HepG2 (cell line): Measurements from ENCODE around the gene CHI3L1. TPM values are rescaled to one million over a fixed set of nuclear protein-coding genes. Genes with fewer than 3 reads are reported as not detected.

Experiments
- ATAC-seq: fragments of 200-7000 bp; cut with Tn5 transposase; 3 replicates; pipeline ENCODE4 v1.9.1; 2020; ENCODE audit warnings: mild to moderate bottlenecking, moderate library complexity
- BruUV-seq: library from RNA; stranded (reverse); fragments of 400-500 nt; replicated peaks from 2 replicates; lab custom pipeline; 2021; lab: Mats Ljungman, UMichigan
- CTCF ChIA-PET: fragments of 300-600 bp; formaldehyde crosslinking; extraction: SDS; loops from one replicate; lab custom pipeline; 2021; ENCODE audit warnings: low total read pairs, inconsistent platforms, low intra/inter-chr PET ratio; lab: Yijun Ruan, JAX
- POLR2A ChIA-PET: fragments of 350-600 bp; sonication (Branson Sonifier 250); formaldehyde crosslinking; loops from one replicate; lab custom pipeline; 2020; ENCODE audit warnings: antibody characterized with exemption, inconsistent platforms; lab: Yijun Ruan, JAX
- DNase-seq: peaks from one replicate; pipeline ENCODE4 v3.0.0-alpha.2; 2015; ENCODE audit warnings: low spot score
- FAIRE-seq: peaks from 3 replicates; lab custom pipeline; 2011; peaks lifted over from hg19 to GRCh38; lab: Jason Lieb, UNC
- H2AFZ ChIP-seq: one replicate; pipeline ENCODE4 v1.6.1; 2011; ENCODE audit warnings: low read length, inconsistent platforms
- H3K27ac ChIP-seq: fragments of 300-600 bp; 3 replicates; pipeline ENCODE4 v1.8.0; 2011; ENCODE audit warnings: mixed run types, mild to moderate bottlenecking, mixed read lengths, low read length, inconsistent platforms; ENCODE audit not compliant: insufficient read depth; ENCODE audit errors: extremely low read length
- H3K27me3 ChIP-seq, 2 experiments: fragments of 200-600 bp in 1 of 2; 2 replicates in 1 of 2; 3 replicates in 1 of 2; pipeline versions ENCODE4 v1.6.0 to v1.8.0; 2011; ENCODE audit warnings: low read length in 2 of 2, mild to moderate bottlenecking in 2 of 2, moderate library complexity in 2 of 2, inconsistent platforms in 1 of 2; ENCODE audit not compliant: insufficient read depth in 2 of 2, control insufficient read depth in 1 of 2
- H3K36me3 ChIP-seq, 2 experiments: fragments of 200-600 bp in 1 of 2; replicated peaks in 1 of 2; 2 replicates in 1 of 2; 3 replicates in 1 of 2; pipeline versions ENCODE4 v1.5.1 to v1.8.0; 2011; ENCODE audit warnings: low read length in 2 of 2, inconsistent platforms in 1 of 2; ENCODE audit not compliant: insufficient read depth in 2 of 2, control insufficient read depth in 1 of 2
- H3K4me1 ChIP-seq: 2 replicates; pipeline ENCODE4 v1.5.1; 2012; ENCODE audit warnings: low read length, inconsistent platforms; ENCODE audit not compliant: insufficient read depth
- H3K4me2 ChIP-seq: 2 replicates; pipeline ENCODE4 v1.6.0; 2011; ENCODE audit warnings: low read depth, low read length, inconsistent platforms
- H3K4me3 ChIP-seq, 3 experiments: fragments of 200-600 bp in 1 of 3; sonication (generic), shearing (Covaris generic) in 1 of 3; replicated peaks in 1 of 3; 2 replicates each; pipeline ENCODE4 v1.5.1; 2011 to 2016; ENCODE audit warnings: low read length in 3 of 3, inconsistent platforms in 2 of 3, low read depth in 2 of 3, mild to moderate bottlenecking in 2 of 3, control low read depth in 1 of 3, mixed read lengths in 1 of 3; ENCODE audit not compliant: insufficient read depth in 1 of 3
- H3K79me2 ChIP-seq: one replicate; pipeline ENCODE4 v1.6.1; 2011; ENCODE audit warnings: low read length, inconsistent platforms; ENCODE audit not compliant: insufficient read depth
- H3K9ac ChIP-seq: 2 replicates; pipeline ENCODE4 v1.6.0; 2011; ENCODE audit warnings: mild to moderate bottlenecking, low read depth, low read length, inconsistent platforms; ENCODE audit not compliant: insufficient read depth
- H3K9me3 ChIP-seq: 2 replicates; pipeline ENCODE4 v1.5.1; 2012; ENCODE audit warnings: mild to moderate bottlenecking, low read length
- H4K20me1 ChIP-seq: 2 replicates; pipeline ENCODE4 v1.6.0; 2011; ENCODE audit warnings: inconsistent platforms, mild to moderate bottlenecking, low read length, moderate library complexity; ENCODE audit not compliant: insufficient read depth
- ARNT2 ChIP-seq: sonication (generic); formaldehyde crosslinking; IDR thresholded peaks from 2 replicates; pipeline ENCODE4 v1.8.0; 2022; ENCODE audit warnings: mild to moderate bottlenecking, low read depth, missing genetic modification reagents, moderate library complexity
- CEBPZ ChIP-seq: IDR thresholded peaks from 2 replicates; pipeline ENCODE4 v1.6.1; 2012; ENCODE audit warnings: low read length, improper control_type of control experiment
- ISX ChIP-seq: sonication (generic); formaldehyde crosslinking; conservative IDR thresholded peaks from 2 replicates; pipeline ENCODE4 v1.5.0; 2020; ENCODE audit warnings: missing genetic modification reagents
- KDM1A ChIP-seq: IDR thresholded peaks from 2 replicates; pipeline ENCODE4 v1.6.1; 2016; ENCODE audit warnings: missing compliant biosample characterization
- MEIS2 ChIP-seq: sonication (generic); formaldehyde crosslinking; IDR thresholded peaks from 2 replicates; pipeline ENCODE4 v1.9.0; 2021; ENCODE audit warnings: mild to moderate bottlenecking, missing genetic modification reagents
- POLR2AphosphoS5 ChIP-seq: IDR thresholded peaks from 2 replicates; pipeline ENCODE4 v1.6.1; 2012; ENCODE audit warnings: low read depth, low read length
- SSRP1 ChIP-seq: IDR thresholded peaks from 2 replicates; pipeline ENCODE4 v1.6.1; 2016; ENCODE audit warnings: control low read depth
- TCF7L2 ChIP-seq: IDR thresholded peaks from 2 replicates; pipeline ENCODE4 v1.6.1; 2011; ENCODE audit warnings: mild to moderate bottlenecking, low read depth, low read length, moderate library complexity
- ZNF160 ChIP-seq: sonication (generic); formaldehyde crosslinking; IDR thresholded peaks from 2 replicates; pipeline ENCODE4 v1.8.0; 2022; ENCODE audit warnings: mild to moderate bottlenecking, inconsistent platforms, missing genetic modification reagents
- ZNF24 ChIP-seq: fragments of 450-650 bp; IDR thresholded peaks from 2 replicates; pipeline ENCODE4 v1.6.1; 2017; ENCODE audit warnings: antibody characterized with exemption, mild to moderate bottlenecking
- WGBS: methylation state at CpG from one replicate; pipeline ENCODE4 v1.1.6; 2017; ENCODE audit warnings: low lambda C conversion rate; 5-methylcytosine and 5-hydroxymethylcytosine counted together
- in situ Hi-C: cut with HindIII; loops from 2 replicates; pipeline ENCODE4 v1.10.0; 2017; ENCODE audit warnings: low pct_unique_long_range_greater_than_20kb; ENCODE audit not compliant: extremely low pct_ligation_motif_present
- intact Hi-C: fragments of 100-400 bp; cut with micrococcal nuclease; formaldehyde crosslinking; loops from one replicate; pipeline ENCODE4 v1.10.0; 2022; ENCODE audit not compliant: unreplicated experiment
- polyA plus RNA-seq, 8 experiments: library from polyadenylated mRNA; depleted of rRNA in 3 of 8; stranded (reverse) in 7 of 8; unstranded in 1 of 8; fragments of >200 nt; fragmentation: Illumina TruSeq in 4 of 8; extraction: Trizol in 4 of 8; gene quantifications; 2 replicates each; pipeline versions ENCODE4 v1.2.1 to v1.2.3, GENCODE V29; 2011 to 2016; ENCODE audit warnings: low read depth in 4 of 8, missing spikeins in 1 of 8, mixed read lengths in 1 of 8; ENCODE audit not compliant: insufficient read depth in 1 of 8
- total RNA-seq, 5 experiments: library from RNA; depleted of rRNA; stranded (reverse); fragments of >200 nt; fragmentation: Illumina TruSeq; extraction: Trizol; gene quantifications; 2 replicates each; pipeline ENCODE4 v1.2.3, GENCODE V29; 2016; ENCODE audit warnings: low read depth in 1 of 5
- TF ChIP-seq, protein P1 (sequence below): sonication (generic); formaldehyde crosslinking; IDR thresholded peaks from 2 replicates; pipeline ENCODE4 v1.4.0; 2020; ENCODE audit warnings: missing genetic modification reagents
- TF ChIP-seq, protein P2 (sequence below): sonication (generic); formaldehyde crosslinking; IDR thresholded peaks from 2 replicates; pipeline ENCODE4 v1.4.0; 2020; ENCODE audit warnings: mild to moderate bottlenecking, missing genetic modification reagents, borderline replicate concordance
- TF ChIP-seq, protein P3 (sequence below): sonication (generic); formaldehyde crosslinking; IDR thresholded peaks from 2 replicates; pipeline ENCODE4 v1.4.0; 2020; ENCODE audit warnings: mild to moderate bottlenecking, missing genetic modification reagents
- TF ChIP-seq, protein P4 (sequence below): sonication (generic); formaldehyde crosslinking; IDR thresholded peaks from 2 replicates; pipeline ENCODE4 v1.5.1; 2020; ENCODE audit warnings: missing genetic modification reagents, mild to moderate bottlenecking, borderline replicate concordance

Gene CHI3L1
- total and polyA plus RNA-seq, 2 of the 13 experiments (the other 11 are each of a cell fraction or from before 2014, with no cell fraction given), result 0.09 to 0.13 TPM

GRCh38 chr1:203181586-203182386, 4.7 kb downstream of the CHI3L1 start:
- Histone ChIP-seq H3K36me3 (no peaks in the 10 kb centered on the region), H3K4me2 (no peak overlapping the region), H3K79me2 (no peaks in the 10 kb centered on the region), H3K9me3 (no peaks in the 10 kb centered on the region), H3K9ac (no peak overlapping the region), H3K4me3 (no peak overlapping the region), H3K27ac (no peak overlapping the region), H3K27me3 (peaks cover 0 to 15% of the 10 kb centered on the region in 2 experiments; a peak in 3 of 5 replicates), H2AFZ (no peak overlapping the region), H4K20me1 (no peaks in the 10 kb centered on the region), H3K4me1 (peaks cover 20% of the 10 kb centered on the region)
- no TSS peak for BruUV-seq
- DNase-seq (no peak), FAIRE-seq (no peak), ATAC-seq (no peak)
- ChIA-PET POLR2A (no interaction called here), CTCF (no interaction called here)
- in situ Hi-C loops (no loop called here), intact Hi-C loops (no loop called here)
- TF ChIP-seq ZNF160 (CRISPR knock-in tag), result no peak
- no peak for TF ChIP-seq MEIS2 (CRISPR knock-in tag)
- no peak for TF ChIP-seq TCF7L2
- TF ChIP-seq KDM1A (CRISPR knock-in tag), result no peak
- TF ChIP-seq ISX (CRISPR knock-in tag), result no peak
- no peak for TF ChIP-seq SSRP1 (CRISPR knock-in tag)
- TF ChIP-seq, protein P1, sequence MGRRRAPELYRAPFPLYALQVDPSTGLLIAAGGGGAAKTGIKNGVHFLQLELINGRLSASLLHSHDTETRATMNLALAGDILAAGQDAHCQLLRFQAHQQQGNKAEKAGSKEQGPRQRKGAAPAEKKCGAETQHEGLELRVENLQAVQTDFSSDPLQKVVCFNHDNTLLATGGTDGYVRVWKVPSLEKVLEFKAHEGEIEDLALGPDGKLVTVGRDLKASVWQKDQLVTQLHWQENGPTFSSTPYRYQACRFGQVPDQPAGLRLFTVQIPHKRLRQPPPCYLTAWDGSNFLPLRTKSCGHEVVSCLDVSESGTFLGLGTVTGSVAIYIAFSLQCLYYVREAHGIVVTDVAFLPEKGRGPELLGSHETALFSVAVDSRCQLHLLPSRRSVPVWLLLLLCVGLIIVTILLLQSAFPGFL (CRISPR knock-in tag), result no peak
- TF ChIP-seq, protein P2, sequence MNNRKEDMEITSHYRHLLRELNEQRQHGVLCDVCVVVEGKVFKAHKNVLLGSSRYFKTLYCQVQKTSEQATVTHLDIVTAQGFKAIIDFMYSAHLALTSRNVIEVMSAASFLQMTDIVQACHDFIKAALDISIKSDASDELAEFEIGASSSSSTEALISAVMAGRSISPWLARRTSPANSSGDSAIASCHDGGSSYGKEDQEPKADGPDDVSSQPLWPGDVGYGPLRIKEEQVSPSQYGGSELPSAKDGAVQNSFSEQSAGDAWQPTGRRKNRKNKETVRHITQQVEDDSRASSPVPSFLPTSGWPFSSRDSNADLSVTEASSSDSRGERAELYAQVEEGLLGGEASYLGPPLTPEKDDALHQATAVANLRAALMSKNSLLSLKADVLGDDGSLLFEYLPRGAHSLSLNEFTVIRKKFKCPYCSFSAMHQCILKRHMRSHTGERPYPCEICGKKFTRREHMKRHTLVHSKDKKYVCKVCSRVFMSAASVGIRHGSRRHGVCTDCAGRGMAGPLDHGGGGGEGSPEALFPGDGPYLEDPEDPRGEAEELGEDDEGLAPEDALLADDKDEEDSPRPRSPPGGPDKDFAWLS (CRISPR knock-in tag), result no peak
- no peak for TF ChIP-seq CEBPZ
- TF ChIP-seq, protein P3, sequence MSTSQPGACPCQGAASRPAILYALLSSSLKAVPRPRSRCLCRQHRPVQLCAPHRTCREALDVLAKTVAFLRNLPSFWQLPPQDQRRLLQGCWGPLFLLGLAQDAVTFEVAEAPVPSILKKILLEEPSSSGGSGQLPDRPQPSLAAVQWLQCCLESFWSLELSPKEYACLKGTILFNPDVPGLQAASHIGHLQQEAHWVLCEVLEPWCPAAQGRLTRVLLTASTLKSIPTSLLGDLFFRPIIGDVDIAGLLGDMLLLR (CRISPR knock-in tag), result no peak
- TF ChIP-seq, protein P4, sequence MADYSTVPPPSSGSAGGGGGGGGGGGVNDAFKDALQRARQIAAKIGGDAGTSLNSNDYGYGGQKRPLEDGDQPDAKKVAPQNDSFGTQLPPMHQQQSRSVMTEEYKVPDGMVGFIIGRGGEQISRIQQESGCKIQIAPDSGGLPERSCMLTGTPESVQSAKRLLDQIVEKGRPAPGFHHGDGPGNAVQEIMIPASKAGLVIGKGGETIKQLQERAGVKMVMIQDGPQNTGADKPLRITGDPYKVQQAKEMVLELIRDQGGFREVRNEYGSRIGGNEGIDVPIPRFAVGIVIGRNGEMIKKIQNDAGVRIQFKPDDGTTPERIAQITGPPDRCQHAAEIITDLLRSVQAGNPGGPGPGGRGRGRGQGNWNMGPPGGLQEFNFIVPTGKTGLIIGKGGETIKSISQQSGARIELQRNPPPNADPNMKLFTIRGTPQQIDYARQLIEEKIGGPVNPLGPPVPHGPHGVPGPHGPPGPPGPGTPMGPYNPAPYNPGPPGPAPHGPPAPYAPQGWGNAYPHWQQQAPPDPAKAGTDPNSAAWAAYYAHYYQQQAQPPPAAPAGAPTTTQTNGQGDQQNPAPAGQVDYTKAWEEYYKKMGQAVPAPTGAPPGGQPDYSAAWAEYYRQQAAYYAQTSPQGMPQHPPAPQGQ (CRISPR knock-in tag), result no peak
- no peak for TF ChIP-seq POLR2AphosphoS5
- TF ChIP-seq ARNT2 (CRISPR knock-in tag), result no peak
- TF ChIP-seq ZNF24, result no peak
- WGBS, result 38% methylated on average over 9 of the region's 10 CpGs
